DOHH2 (cell line): Measurements from ENCODE around the gene CHN2.

Experiments used
- CTCF ChIP-seq: fragments of 200-600 bp; sonication (generic); IDR thresholded peaks from one replicate; pipeline ENCODE4 v1.5.1; 2014; ENCODE audit warnings: antibody characterized with exemption, mild to moderate bottlenecking, low read depth, low read length; ENCODE audit not compliant: poor library complexity, severe bottlenecking
- EZH2phosphoT487 ChIP-seq: fragments of 200-600 bp; sonication (generic); IDR thresholded peaks from 2 replicates; pipeline ENCODE4 v1.6.1; 2017; ENCODE audit warnings: borderline replicate concordance, mild to moderate bottlenecking, antibody characterized with exemption, low read length, moderate library complexity, mixed read lengths

GRCh38 chr7:29510028-29510427 lies 315.5 kb downstream of the CHN2 start:
- TF ChIP-seq CTCF: no peak
- TF ChIP-seq EZH2phosphoT487: no peak
